HG02610 (cell line): ENCODE results near the gene ATP2B3.

ENCODE experiments used
- ATAC-seq: cut with Tn5 transposase; IDR thresholded peaks from one replicate; pipeline ENCODE4 v1.9.1; 2021; ENCODE audit warnings: mild to moderate bottlenecking, moderate library complexity; ENCODE audit not compliant: unreplicated experiment

ATP2B3 gene

GRCh38 chrX:153517423-153517822, at the start of gene ATP2B3:
ATP2B3 (plus strand) TSS chrX:153517642; CDS start chrX:153536248, 18,606 bp downstream.
- no peak for ATAC-seq

DNA sequence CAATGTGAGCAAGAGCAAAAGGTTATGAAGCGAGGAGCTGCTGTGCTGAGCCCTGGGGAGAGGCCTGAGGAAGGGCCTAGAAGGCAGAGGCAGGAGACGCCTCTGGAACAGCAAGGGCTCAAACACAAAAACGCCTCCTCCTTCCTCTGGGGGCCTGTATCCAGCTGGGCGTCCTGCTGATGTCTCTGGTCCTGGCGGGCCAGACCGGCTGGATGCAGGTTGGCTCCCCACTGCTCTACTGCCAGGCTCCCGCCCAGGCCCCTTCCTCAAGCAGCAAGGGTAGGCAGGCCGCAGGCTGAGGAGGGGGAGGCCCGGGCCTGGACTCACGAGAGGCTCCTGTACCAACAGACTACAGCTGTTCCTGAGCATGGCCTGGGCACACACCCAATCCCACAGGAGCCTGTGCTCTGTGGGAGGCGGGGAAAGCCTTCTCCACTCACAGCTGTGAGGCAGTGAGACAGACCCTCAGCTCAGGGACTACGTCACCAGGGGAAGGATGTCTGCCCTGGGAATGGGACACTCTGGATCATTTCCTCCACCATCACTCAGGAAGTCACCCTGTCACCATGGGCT, 49.3 kb upstream of the ATP2B3 start:
- ATAC-seq: no peak

DNA sequence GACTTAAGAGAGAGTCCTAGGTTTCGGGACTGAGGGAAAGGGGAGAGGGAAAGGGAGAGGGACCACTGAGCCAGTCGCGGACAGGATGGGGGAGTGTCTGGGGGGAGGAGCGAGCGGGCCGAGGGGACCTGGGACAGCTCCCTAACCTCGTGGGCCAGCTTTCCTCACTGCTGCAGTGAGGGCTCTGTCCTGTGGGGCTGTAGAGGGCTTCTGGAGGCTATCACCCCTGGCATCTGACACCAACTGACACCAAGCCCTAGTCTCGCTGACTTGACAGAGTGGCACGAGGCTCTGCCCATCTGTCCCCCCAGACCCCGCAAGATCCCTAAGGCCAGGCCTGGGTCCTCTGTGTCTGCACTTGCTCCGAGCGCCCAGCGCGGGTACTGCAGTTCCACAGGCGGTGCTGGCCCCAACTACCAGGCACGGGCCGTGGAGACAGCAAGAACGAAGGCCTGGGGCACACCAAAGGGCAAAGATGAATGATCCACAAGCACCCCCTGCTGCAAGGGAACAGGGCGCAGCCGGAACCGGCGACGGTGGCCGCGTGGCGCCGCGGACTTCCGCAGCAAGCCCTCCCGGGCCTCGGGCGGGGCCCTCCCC, 47.5 kb upstream of the ATP2B3 start:
- peak; percentile 40 for ATAC-seq

- peak; percentile 86 for ATAC-seq
These were observed 46.8 kb upstream of the ATP2B3 start, which contains the start of gene HAUS7 for GRCh38 chrX:153470411-153471363. HAUS7 (minus strand) TSS chrX:153470576; CDS start chrX:153470557, 19 bp downstream.

DNA sequence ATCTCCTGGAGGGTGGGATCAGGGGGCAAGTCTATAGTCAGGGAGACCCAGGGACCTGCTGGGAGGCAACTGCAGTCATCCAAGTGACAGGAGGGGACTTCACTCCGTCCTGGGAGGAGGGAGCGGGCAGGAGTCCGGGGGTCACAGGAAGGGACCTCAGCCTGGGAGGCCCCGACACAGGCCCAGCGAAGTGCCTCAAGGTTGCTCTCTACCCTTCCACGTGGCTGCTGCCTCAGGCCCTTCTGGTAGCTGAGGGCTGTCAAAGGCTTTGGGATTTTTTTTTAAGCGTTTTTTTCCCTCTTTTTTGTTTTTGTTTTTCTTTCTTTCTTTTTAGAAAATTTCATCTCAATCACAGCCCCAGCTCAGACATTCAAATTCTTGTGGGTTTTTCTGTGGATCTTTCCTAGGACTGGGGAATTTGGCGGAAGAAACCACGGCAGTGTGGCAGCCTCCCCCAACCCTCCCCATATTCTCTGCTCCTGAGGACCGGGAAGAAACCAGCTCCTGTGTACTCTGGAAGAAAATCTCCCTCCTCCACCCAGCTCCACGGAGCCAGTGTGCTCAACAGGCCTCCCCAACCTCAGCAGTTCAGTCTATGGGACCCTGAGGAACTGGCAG, 45.7 kb upstream of the ATP2B3 start:
- ATAC-seq: no peak

GRCh38 chrX:153473126-153473525, 44.3 kb upstream of the ATP2B3 start:
- no peak for ATAC-seq

DNA sequence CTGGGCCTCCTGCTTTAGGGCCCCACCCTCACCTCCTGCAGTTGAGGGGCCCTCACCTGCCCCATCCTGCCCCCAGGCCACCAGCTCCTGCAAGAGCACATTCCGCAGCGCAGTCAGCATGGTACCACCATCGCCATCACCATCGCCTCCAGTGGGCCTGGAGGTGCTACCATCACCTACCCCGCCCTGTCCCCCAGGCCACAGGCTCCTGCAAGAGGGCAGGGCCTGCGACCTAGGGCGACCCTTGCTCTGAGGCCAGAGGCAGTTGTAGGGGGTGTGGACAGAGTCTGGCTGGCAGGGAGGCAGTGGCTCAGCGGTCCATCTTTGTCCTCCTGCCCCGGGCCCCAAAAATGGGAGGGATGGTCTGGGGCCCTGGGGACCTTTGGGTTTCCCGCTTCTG, 43.2 kb upstream of the ATP2B3 start:
- ATAC-seq: no peak

- no peak for ATAC-seq
These were observed 42.7 kb upstream of the ATP2B3 start for GRCh38 chrX:153474718-153475117.

DNA sequence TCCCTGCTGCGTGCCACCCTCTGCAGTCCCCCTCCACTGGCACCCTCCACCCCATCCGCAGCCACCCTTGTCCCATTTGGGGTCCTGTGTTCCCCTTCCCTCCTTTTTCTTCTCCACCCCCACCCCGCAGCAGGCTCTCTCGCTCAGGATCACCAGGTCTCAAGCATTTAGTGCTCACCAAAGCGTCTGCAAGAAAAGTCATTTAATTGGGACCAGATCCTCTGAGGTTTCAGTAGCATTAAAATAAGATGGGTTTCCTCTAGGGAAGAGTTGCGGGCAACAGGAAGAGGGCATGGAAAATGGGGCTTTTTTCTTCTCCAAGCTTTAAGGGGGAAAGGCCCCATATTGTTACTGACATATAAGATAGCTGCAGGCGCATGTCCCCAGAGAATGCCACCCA, 42.2 kb upstream of the ATP2B3 start:
- no peak for ATAC-seq

- ATAC-seq: no peak
These were observed 41.6 kb upstream of the ATP2B3 start for GRCh38 chrX:153475751-153476281.

- no peak for ATAC-seq
These were observed 40.6 kb upstream of the ATP2B3 start for GRCh38 chrX:153476666-153477363.

- no peak for ATAC-seq
These were observed 40.0 kb upstream of the ATP2B3 start for GRCh38 chrX:153477364-153477857.

- ATAC-seq: no peak
These were observed 39.5 kb upstream of the ATP2B3 start for GRCh38 chrX:153477901-153478300.

DNA sequence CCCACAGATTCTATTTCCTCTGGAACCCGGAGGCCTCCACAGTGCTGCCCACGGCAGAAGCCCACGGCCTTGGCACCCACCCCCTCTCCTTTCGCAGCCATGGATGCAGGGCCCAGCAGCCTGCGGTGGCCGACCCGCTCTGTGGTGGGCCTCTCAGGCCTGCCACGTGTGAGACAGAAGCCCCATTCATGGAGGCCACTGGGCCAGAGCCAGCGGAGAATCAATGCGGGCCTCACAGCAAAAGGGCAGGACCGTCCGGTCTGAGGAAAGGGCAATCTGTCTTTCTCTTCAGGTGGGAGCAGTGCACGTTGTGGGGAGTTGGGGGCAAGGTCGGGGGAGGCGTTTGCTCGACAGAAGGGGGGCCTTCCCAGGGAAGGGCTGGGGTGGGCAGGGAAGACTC, 38.7 kb upstream of the ATP2B3 start:
- no peak for ATAC-seq

DNA sequence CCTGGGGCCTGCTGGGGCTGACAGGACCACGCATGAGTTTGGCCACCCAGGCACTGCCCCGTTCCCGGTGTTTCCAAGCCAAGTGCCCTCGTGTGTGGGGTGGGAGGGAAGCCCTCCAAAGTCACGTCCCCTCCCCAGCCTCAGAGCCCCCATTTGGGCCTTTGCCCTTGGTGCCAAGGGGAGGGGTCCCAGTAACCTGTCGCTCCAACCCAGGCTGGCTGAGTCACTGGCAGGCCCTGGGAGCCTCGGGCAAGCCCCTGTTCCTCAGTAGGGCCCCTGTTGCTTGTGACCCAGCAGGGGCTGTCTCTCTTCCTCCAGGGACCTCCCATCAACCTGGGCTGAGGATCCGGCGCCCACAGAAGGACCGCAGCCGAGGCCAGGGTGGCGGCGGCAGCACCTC, 36.4 kb upstream of the ATP2B3 start:
- ATAC-seq: no peak

DNA sequence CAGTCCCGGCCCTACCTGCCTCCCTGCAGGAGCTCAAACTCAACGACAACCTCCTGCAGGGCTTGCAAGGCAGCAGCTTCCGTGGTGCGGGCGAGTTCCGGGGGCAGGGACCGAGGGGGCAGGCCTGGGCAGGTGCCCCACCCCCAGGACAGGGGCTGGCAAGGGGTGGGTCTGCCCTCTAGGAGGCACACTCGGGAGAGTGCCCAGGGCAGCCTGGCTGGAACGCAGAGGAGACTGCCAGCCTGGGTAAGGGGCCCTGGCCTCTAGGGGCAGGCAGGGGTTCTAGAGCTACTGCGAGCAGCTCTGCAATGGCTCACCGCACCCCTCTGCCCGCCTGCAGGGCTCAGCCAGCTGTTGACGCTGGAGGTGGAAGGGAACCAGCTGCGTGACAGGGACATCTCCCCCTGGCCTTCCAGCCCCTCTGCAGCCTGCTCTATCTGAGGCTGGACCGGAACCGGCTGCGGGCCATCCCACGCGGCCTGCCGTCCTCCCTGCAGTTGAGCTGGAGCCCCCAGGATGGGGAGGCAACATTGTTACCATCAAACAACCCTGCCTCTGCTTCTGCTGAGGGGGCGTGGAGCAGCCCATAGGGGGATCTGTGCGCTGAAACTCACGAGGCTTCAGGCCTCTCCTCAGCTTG, 34.9 kb upstream of the ATP2B3 start:
- no peak for ATAC-seq

GRCh38 chrX:153485396-153486080, 31.9 kb upstream of the ATP2B3 start:
- ATAC-seq: no peak

- ATAC-seq: no peak
These were observed 31.3 kb upstream of the ATP2B3 start for GRCh38 chrX:153486171-153486570.

- ATAC-seq: no peak
These were observed 29.8 kb upstream of the ATP2B3 start for GRCh38 chrX:153487590-153488071.
